KBM-7 (cell line): ENCODE results near the gene CYSTM1.

Experiments
- DNase-seq: peaks from one replicate; pipeline ENCODE4 v3.0.0-alpha.2; 2015
- in situ Hi-C: fragments of 300-500 bp; cut with MboI; formaldehyde crosslinking; loops from 2 replicates; pipeline ENCODE4 v1.14.3; 2020; ENCODE audit warnings: low sequenced_read_pairs, low pct_unique_long_range_greater_than_20kb, mixed read lengths

The CYSTM1 gene

GRCh38 chr5:140174465-140175366 lies at the start of gene CYSTM1:
TSS of gene CYSTM1 (plus strand) at chr5:140175188. CDS start at chr5:140194466, 19,278 bp downstream.
- DNase-seq = peak; percentile 95
- in situ Hi-C loops = no loop called here

GRCh38 chr5:140125637-140126036 lies 49.4 kb upstream of the CYSTM1 start, which contains the start of gene IGIP:
TSS of gene IGIP (plus strand) at chr5:140125937. CDS start at chr5:140128477, 2,540 bp downstream.
- in situ Hi-C loops = no loop called here
- no peak for DNase-seq

GRCh38 chr5:140126315-140127012 lies 48.5 kb upstream of the CYSTM1 start:
- in situ Hi-C loops = no loop called here
- DNase-seq = no peak

- in situ Hi-C loops = no loop called here
- no peak for DNase-seq
Observed at GRCh38 chr5:140128376-140128775, 46.6 kb upstream of the CYSTM1 start.

GRCh38 chr5:140130949-140131733 lies 43.8 kb upstream of the CYSTM1 start:
- in situ Hi-C loops = no loop called here
- no peak for DNase-seq

- in situ Hi-C loops = no loop called here
Observed at GRCh38 chr5:140131967-140132409, 43.0 kb upstream of the CYSTM1 start.

GRCh38 chr5:140133514-140134167 lies 41.3 kb upstream of the CYSTM1 start:
- in situ Hi-C loops = no loop called here
- DNase-seq = no peak

More at GRCh38 chr5:140131967-140132409, 43.0 kb upstream of the CYSTM1 start:
- DNase-seq = peak; percentile 68

GRCh38 chr5:140134277-140134935 lies 40.6 kb upstream of the CYSTM1 start:
- in situ Hi-C loops = no loop called here
- DNase-seq = no peak

- in situ Hi-C loops = no loop called here
- no peak for DNase-seq
Observed at GRCh38 chr5:140135127-140135526, 39.9 kb upstream of the CYSTM1 start.

- in situ Hi-C loops = no loop called here
- no peak for DNase-seq
Observed at GRCh38 chr5:140136624-140137023, 38.4 kb upstream of the CYSTM1 start.

- in situ Hi-C loops = no loop called here
- no peak for DNase-seq
Observed at GRCh38 chr5:140140435-140140834, 34.6 kb upstream of the CYSTM1 start.

- no peak for DNase-seq
- in situ Hi-C loops = no loop called here
Observed at GRCh38 chr5:140141241-140141640, 33.7 kb upstream of the CYSTM1 start.

GRCh38 chr5:140142246-140142645 lies 32.7 kb upstream of the CYSTM1 start:
- in situ Hi-C loops = no loop called here
- no peak for DNase-seq

GRCh38 chr5:140142856-140143255 lies 32.1 kb upstream of the CYSTM1 start:
- no peak for DNase-seq
- in situ Hi-C loops = no loop called here

GRCh38 chr5:140143521-140144258 lies 31.3 kb upstream of the CYSTM1 start:
- no peak for DNase-seq
- in situ Hi-C loops = no loop called here

GRCh38 chr5:140145256-140145655 lies 29.7 kb upstream of the CYSTM1 start:
- DNase-seq = no peak

GRCh38 chr5:140145818-140146522 lies 29.0 kb upstream of the CYSTM1 start:
- in situ Hi-C loops = no loop called here
- peak; percentile 76 for DNase-seq

More at GRCh38 chr5:140145256-140145655, 29.7 kb upstream of the CYSTM1 start:
- in situ Hi-C loops = no loop called here
